ENCODE results near the gene KLHL29.

DNA sequence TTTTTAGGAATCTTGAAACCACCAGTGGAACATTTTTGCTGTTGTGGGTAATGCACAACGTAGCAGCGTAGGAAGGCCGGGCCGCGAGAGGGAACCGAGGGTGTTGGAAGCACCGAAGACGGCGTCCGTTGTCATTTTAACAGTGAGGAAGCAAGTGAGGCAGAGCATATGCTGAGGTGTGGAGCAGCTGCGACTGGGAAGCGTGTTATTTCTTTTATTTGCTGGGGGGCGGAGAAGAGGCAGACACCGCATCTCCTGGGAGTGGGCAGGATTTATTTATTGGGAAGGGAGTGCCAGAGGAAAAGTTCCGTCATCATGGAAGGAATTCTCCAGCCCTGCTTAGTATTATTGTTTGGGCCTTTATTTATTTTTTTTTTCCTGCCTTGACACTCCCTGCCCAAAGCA lies 232.8 kb downstream of the KLHL29 start:
- TF ChIP-seq, protein P1, sequence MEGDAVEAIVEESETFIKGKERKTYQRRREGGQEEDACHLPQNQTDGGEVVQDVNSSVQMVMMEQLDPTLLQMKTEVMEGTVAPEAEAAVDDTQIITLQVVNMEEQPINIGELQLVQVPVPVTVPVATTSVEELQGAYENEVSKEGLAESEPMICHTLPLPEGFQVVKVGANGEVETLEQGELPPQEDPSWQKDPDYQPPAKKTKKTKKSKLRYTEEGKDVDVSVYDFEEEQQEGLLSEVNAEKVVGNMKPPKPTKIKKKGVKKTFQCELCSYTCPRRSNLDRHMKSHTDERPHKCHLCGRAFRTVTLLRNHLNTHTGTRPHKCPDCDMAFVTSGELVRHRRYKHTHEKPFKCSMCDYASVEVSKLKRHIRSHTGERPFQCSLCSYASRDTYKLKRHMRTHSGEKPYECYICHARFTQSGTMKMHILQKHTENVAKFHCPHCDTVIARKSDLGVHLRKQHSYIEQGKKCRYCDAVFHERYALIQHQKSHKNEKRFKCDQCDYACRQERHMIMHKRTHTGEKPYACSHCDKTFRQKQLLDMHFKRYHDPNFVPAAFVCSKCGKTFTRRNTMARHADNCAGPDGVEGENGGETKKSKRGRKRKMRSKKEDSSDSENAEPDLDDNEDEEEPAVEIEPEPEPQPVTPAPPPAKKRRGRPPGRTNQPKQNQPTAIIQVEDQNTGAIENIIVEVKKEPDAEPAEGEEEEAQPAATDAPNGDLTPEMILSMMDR (conservative IDR thresholded peaks at IDR 0.05; ENCODE audit: low read length), result no peak
- TF ChIP-seq EZH2phosphoT487 (IDR thresholded peaks at IDR 0.05; ENCODE audit: borderline replicate concordance, low read depth, low read length), result no peak

Measured in OCI-LY7 (cell line).